ENCODE results near the gene PLIN4. TPM values are rescaled to one million over a fixed set of nuclear protein-coding genes. Genes with fewer than 3 reads are reported as not detected.
A peak's percentile ranks its signal among the peaks of the same experiment; 100 is the strongest.

PLIN4 gene
- total RNA-seq, 4 donors from 2014 or later, result 1.4 to 6.7 (median 2.4) TPM

DNA sequence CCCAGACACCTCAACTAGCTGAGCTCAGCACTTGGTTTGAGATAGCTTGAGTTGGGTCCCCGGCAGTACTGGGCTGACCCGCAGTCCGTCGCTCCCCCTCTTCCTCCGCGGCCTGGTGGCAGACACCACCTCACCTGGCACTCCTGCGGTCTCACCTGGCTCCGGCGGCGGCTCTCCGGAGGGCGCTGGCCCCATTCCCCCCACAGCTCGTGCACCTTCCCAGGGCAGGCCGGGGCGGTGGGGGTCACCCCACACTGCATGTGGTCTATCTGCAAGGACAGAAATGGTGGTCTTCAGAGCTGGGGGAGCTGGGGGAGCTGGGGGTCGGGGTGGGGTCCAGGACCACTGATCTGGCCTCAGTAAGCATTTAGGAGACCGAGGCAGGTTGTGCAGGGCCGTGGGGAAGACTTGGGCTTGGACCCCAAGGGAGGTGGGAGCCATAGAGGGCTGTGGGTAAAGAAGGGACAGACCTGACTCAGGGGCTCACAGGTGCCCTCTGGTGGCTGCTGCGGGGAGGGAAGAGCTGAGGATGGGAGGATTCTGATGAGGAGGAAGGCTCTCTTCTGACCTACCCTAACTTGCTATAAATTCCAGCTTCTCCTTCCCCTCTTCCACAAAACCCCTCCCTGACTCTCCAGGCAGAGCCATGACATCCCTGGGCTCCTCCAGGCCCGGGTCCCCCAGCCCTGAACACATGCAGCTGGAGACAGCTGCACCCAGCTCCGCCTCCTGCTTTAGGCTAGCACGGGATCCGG lies 6.7 kb upstream of the PLIN4 start:
- H3K9me3 ChIP-seq, result no peaks in the 10 kb centered on the region
- H3K4me1 ChIP-seq, result peaks cover under 1 to 2% (median 2%) of the 10 kb centered on the region in 3 donors
- H3K27ac ChIP-seq, result no peak overlapping the region
- no peak for DNase-seq
- H3K4me3 ChIP-seq, result no peak overlapping the region
- TF ChIP-seq, protein P1, sequence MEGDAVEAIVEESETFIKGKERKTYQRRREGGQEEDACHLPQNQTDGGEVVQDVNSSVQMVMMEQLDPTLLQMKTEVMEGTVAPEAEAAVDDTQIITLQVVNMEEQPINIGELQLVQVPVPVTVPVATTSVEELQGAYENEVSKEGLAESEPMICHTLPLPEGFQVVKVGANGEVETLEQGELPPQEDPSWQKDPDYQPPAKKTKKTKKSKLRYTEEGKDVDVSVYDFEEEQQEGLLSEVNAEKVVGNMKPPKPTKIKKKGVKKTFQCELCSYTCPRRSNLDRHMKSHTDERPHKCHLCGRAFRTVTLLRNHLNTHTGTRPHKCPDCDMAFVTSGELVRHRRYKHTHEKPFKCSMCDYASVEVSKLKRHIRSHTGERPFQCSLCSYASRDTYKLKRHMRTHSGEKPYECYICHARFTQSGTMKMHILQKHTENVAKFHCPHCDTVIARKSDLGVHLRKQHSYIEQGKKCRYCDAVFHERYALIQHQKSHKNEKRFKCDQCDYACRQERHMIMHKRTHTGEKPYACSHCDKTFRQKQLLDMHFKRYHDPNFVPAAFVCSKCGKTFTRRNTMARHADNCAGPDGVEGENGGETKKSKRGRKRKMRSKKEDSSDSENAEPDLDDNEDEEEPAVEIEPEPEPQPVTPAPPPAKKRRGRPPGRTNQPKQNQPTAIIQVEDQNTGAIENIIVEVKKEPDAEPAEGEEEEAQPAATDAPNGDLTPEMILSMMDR (IDR thresholded peaks at IDR 0.05), result peak; percentile 31 to 70 (median 52)
- no peak for TF ChIP-seq POLR2A (IDR thresholded peaks at IDR 0.05)
- H3K36me3 ChIP-seq, result no peaks in the 10 kb centered on the region
- intact Hi-C loops (cut with DNase I), result no loop called here
- no peaks in the 10 kb centered on the region for H3K27me3 ChIP-seq
- 60 to 72% methylated on average over 7 to 12 of the region's 23 CpGs for whole genome bisulfite sequencing, 2 donors

DNA sequence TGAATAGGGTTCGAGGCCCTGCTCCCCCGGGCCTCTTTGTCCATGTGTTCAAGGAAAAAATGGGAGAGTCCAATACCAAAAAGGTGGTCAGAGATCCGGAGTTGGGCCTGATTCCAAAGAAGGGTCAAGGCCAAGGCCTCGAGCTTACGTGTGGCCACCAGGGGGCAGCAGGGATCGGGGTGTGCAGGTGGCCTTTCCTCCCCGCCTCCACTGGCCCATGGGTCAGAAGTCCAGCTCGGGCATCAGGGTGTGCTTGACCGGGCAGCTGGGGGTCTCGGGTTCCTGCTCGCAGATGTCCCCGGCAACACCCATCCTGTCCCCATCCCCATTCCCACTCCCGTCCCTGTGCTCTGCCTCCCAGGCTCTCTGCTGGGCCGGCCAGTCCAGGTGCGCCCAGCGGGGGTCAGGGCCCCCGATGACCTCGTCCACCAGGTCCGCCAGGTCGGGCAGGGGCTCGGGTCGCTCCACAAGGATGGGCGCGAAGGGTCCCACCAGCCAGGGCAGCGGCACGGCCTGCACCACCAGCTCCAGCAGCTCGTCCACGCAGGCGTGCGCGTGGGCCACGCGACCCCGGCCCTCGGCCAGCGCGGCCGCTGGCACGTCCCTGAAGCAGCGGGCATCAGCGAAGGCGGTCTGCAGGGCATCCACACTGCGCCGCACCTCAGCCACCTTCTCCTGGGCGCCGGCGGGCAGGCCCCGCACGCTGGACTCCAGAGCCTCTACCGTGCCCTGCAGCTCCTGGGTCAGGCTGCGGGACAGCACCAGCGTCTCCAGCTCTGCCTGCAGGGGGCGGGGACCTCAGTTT lies 5.2 kb upstream of the PLIN4 start:
- Histone ChIP-seq H3K4me1 (peaks cover 15 to 16% (median 16%) of the 10 kb centered on the region in 3 donors), H3K27ac (no peak overlapping the region), H3K27me3 (peaks cover 0 to 1% (median 0%) of the 10 kb centered on the region in 4 donors), H3K36me3 (no peaks in the 10 kb centered on the region), H3K9me3 (no peaks in the 10 kb centered on the region), H3K4me3 (no peak overlapping the region)
- TF ChIP-seq, protein P1 (IDR thresholded peaks at IDR 0.05), result peak in 5 of 6 experiments; percentile 45 to 64 (median 51)
- no peak for TF ChIP-seq POLR2A (IDR thresholded peaks at IDR 0.05)
- intact Hi-C loops (cut with DNase I), result no loop called here
- DNase-seq, result no peak
- 21 to 35% methylated on average over 6 to 8 of the region's 53 CpGs for WGBS, 2 donors

DNA sequence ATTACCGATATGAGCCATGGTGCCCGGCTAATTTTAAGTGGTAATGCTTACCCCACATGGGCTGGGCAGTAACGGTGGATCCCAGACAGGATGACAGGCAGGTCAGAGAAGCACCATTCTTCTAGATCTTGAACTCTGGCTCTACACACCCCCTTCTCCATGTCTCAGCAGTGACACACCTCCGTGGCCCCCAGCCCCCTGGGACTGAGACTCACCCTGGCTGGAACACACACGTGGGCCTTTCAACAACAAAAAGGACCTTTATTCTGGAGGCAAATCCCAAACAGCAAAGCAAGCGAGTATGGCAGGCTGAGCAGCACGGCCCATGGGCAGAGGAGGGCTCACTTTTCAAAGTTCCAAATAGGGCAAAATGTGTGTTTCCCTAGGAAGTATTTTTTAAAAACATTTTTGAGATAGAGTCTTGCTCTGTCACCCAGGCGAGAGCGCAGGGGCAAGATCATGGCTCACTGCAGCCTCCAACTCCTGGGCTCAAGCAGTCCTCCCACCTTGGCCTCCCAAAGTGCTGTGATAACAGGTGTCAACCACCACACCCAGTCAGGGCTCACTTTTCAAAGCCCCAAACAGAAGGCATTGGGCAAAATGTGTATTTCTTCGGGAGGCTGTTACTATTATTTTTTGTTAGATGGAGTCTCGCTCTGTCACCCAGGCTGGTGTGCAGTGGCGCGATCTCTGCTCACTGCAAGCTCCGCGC lies 4.2 kb upstream of the PLIN4 start:
- H3K9me3 ChIP-seq, result no peaks in the 10 kb centered on the region
- no peak overlapping the region for H3K4me3 ChIP-seq
- 84 to 86% methylated on average over 13 to 15 of the region's 15 CpGs for WGBS, 2 donors
- DNase-seq, result no peak
- H3K27ac ChIP-seq, result no peak overlapping the region
- intact Hi-C loops (cut with DNase I), result no loop called here
- TF ChIP-seq, protein P1 (IDR thresholded peaks at IDR 0.05), result no peak
- no peak for TF ChIP-seq POLR2A (IDR thresholded peaks at IDR 0.05)
- H3K27me3 ChIP-seq, result peaks cover 0 to 9% (median 0%) of the 10 kb centered on the region in 4 donors
- peaks cover 18 to 23% (median 20%) of the 10 kb centered on the region in 3 donors for H3K4me1 ChIP-seq
- no peaks in the 10 kb centered on the region for H3K36me3 ChIP-seq

DNA sequence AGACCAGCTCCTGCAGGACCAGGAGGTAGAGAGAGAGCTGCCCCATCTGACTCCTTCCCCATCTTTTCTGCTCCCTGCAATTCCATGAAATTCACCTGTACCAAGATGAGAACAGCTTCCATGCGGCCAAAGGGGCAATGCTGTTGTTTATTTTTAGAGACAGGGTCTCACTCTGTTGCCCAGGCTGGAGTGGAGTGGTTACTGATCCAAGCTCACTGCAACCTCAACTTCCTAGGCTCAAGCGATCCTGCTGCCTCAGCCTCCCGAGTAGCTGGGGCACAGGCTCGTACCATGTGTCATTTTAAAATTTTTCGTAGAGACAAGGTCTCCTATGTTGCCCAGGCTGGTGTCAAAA lies 3.6 kb upstream of the PLIN4 start:
- H3K4me3 ChIP-seq, result no peak overlapping the region
- H3K4me1 ChIP-seq, result peaks cover 18 to 23% (median 20%) of the 10 kb centered on the region in 3 donors
- H3K27ac ChIP-seq, result no peak overlapping the region
- no peaks in the 10 kb centered on the region for H3K36me3 ChIP-seq
- H3K9me3 ChIP-seq, result no peaks in the 10 kb centered on the region
- TF ChIP-seq POLR2A (IDR thresholded peaks at IDR 0.05), result no peak
- TF ChIP-seq, protein P1 (IDR thresholded peaks at IDR 0.05), result no peak
- intact Hi-C loops (cut with DNase I), result no loop called here
- H3K27me3 ChIP-seq, result peaks cover 0 to 14% (median 0%) of the 10 kb centered on the region in 4 donors
- no peak for DNase-seq
- 79 to 85% methylated on average over 5 of the region's 5 CpGs for WGBS, 2 donors
